ENCODE measurements around the gene ROR2. TPM values are rescaled to one million over a fixed set of nuclear protein-coding genes. Genes with fewer than 3 reads are reported as not detected.

Gene ROR2
- total RNA-seq, 1 donor from 2014 or later: 14.9 TPM

DNA sequence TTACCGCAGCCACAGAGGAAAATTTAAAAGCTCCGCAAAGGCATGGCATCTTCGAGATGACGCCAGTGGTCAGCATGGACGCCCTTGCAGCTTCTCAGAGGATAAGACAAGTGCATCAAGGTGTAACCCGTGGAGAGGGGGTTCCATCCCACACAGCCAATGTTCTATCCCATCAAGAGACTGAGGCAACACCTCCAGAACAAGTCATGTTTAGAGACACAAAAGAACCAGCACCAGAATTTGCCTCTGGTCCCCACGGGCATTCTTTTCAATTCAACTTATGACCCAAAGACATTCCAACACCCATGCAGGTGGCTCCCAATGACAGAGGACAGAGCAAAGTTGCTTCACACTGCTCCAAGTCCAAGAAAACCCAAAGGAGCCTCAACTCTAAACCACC is 20.7 kb downstream of the ROR2 start:
- DNase-seq (ENCODE audit: low read depth, low spot score): no peak
- Mint-ChIP-seq H3K27me3 (ENCODE audit: low read depth) (no peaks in the 10 kb centered on the region), H3K36me3 (ENCODE audit: low read depth) (peaks cover 26% of the 10 kb centered on the region), H3K27ac (ENCODE audit: unreplicated experiment) (no peak overlapping the region), H3K4me1 (peaks cover 15% of the 10 kb centered on the region), H3K4me3 (no peak overlapping the region), H3K9me3 (peaks cover 25% of the 10 kb centered on the region)
- TF ChIP-seq, protein P1, sequence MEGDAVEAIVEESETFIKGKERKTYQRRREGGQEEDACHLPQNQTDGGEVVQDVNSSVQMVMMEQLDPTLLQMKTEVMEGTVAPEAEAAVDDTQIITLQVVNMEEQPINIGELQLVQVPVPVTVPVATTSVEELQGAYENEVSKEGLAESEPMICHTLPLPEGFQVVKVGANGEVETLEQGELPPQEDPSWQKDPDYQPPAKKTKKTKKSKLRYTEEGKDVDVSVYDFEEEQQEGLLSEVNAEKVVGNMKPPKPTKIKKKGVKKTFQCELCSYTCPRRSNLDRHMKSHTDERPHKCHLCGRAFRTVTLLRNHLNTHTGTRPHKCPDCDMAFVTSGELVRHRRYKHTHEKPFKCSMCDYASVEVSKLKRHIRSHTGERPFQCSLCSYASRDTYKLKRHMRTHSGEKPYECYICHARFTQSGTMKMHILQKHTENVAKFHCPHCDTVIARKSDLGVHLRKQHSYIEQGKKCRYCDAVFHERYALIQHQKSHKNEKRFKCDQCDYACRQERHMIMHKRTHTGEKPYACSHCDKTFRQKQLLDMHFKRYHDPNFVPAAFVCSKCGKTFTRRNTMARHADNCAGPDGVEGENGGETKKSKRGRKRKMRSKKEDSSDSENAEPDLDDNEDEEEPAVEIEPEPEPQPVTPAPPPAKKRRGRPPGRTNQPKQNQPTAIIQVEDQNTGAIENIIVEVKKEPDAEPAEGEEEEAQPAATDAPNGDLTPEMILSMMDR (conservative IDR thresholded peaks at IDR 0.05): no peak

GRCh38 chr9:91927922-91928510 is 22.0 kb downstream of the ROR2 start:
- no peak for DNase-seq (ENCODE audit: low read depth, low spot score)
- TF ChIP-seq, protein P1 (conservative IDR thresholded peaks at IDR 0.05): no peak
- Mint-ChIP-seq H3K9me3 (peaks cover 25% of the 10 kb centered on the region), H3K4me1 (peaks cover 5% of the 10 kb centered on the region), H3K27ac (ENCODE audit: unreplicated experiment) (no peak overlapping the region), H3K4me3 (no peak overlapping the region), H3K27me3 (ENCODE audit: low read depth) (no peaks in the 10 kb centered on the region), H3K36me3 (ENCODE audit: low read depth) (peaks cover 26% of the 10 kb centered on the region)

DNA sequence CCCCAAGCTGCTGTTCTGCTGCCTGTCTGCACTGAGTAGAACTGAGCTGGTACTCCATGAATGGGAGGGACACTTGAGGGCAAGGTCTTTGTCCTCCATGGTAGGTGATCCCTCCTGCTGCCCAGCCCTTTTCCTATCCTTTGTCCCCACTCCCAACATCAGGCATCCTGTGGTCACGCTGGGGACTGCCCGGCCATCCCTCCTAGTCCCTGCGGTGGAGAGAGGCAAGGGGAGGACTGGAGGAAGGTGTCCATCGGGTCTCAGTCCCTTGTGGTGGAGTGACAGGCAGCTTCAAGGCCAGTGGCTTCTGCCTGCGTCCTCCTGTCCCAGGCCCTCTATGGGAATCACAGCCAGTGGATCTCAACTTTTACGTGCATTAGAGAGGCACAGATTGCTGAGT is 25.9 kb downstream of the ROR2 start:
- DNase-seq (ENCODE audit: low read depth, low spot score): no peak
- H3K9me3 Mint-ChIP-seq: peaks cover 10% of the 10 kb centered on the region
- peaks cover 7% of the 10 kb centered on the region for H3K36me3 Mint-ChIP-seq (ENCODE audit: low read depth)
- no peaks in the 10 kb centered on the region for H3K27me3 Mint-ChIP-seq (ENCODE audit: low read depth)
- H3K4me3 Mint-ChIP-seq: no peak overlapping the region
- peaks cover 20% of the 10 kb centered on the region for H3K4me1 Mint-ChIP-seq
- no peak overlapping the region for H3K27ac Mint-ChIP-seq (ENCODE audit: unreplicated experiment)
- TF ChIP-seq, protein P1 (conservative IDR thresholded peaks at IDR 0.05): no peak

DNA sequence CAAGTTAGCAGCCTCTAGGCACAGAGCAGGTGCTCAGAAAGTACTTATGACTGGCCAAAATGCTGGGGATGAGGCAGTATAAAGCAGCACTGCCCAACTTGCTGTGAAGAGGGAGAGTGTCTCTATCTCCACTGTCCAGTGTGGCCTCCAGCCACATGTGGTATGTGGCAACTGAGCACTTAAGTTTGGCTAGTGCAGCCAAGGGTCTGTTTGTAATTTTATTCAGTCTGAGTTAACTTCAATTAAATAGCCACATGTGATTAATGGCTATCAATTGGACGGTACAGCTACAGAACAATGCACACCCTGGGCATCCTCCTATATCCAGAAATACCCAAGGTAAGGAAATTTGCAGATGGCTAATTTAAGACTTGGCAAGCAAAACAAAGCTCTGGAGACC is 26.9 kb downstream of the ROR2 start:
- Mint-ChIP-seq H3K27ac (ENCODE audit: unreplicated experiment) (no peak overlapping the region), H3K4me3 (no peak overlapping the region), H3K4me1 (peaks cover 26% of the 10 kb centered on the region), H3K9me3 (peaks cover 8% of the 10 kb centered on the region), H3K36me3 (ENCODE audit: low read depth) (peaks cover 5% of the 10 kb centered on the region), H3K27me3 (ENCODE audit: low read depth) (no peaks in the 10 kb centered on the region)
- DNase-seq (ENCODE audit: low read depth, low spot score): no peak
- TF ChIP-seq, protein P1 (conservative IDR thresholded peaks at IDR 0.05): no peak

DNA sequence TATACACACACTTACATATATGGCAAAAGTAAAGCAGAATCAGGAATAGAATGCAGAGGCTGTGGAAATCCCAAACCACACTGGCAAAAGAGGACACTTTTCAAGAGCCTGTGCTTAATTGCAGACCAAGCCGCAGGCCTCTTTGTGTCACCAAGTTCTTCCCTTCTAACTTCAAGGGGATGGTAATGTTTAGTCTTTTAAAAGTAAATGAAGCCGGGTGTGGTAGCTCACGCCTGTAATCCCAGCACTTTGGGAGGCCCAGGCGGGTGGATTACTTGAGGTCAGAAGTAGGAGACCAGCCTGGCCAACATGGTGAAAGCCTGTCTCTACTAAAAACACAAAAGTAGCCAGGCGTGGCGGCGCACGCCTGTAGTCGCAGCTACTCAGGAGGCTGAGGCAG is 28.7 kb downstream of the ROR2 start:
- no peak for DNase-seq (ENCODE audit: low read depth, low spot score)
- Mint-ChIP-seq H3K4me1 (peaks cover 26% of the 10 kb centered on the region), H3K4me3 (no peak overlapping the region), H3K27ac (ENCODE audit: unreplicated experiment) (no peak overlapping the region), H3K27me3 (ENCODE audit: low read depth) (no peaks in the 10 kb centered on the region), H3K36me3 (ENCODE audit: low read depth) (peaks cover 10% of the 10 kb centered on the region), H3K9me3 (peaks cover 13% of the 10 kb centered on the region)
- TF ChIP-seq, protein P1 (conservative IDR thresholded peaks at IDR 0.05): no peak

Measured in neural crest cell (in vitro differentiated cells).